ENCODE data around the gene TRPM1.

Gene TRPM1

DNA sequence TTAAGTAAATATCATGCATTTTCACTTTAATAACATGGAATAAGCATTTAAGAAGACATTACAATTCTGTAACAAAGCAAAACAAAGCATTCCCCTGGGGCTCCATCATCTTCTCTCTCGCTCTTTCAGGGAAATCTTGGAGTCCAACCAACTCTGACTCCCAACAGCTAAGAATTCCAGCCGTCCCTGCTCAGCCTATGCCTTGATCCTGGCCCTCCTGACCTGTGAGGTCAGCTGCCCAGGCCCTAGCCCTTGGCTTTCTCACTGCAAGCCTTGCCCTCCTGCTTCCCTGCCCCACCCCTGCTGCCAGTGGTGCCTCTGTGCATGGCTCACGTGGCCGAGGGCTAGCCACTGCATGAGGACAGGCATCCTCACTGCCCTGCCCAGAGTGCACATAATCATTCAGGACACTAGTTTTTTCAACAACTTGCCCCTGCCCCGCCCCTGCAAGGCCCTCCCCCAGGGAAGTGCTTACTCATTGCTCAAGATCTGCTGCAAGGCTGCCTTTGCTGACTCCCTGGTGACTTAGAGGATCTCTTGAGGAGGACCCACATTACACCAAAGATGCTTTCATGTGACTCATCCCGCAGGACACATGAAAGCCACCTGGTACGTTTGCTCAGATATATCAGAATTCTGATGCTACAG is 147.7 kb downstream of the TRPM1 start:
- DNase-seq = peak; percentile 90
- H3K4me3 ChIP-seq (ENCODE audit: low read depth, low read length) = no peak overlapping the region
- H3K36me3 ChIP-seq (replicated peaks) = peaks cover 34% of the 10 kb centered on the region
- H3K27me3 ChIP-seq (replicated peaks) = no peaks in the 10 kb centered on the region
- in situ Hi-C loops (cut with HindIII; ENCODE audit: low pct_ligation_motif_present, low sequenced_read_pairs) = no loop called here
- TF ChIP-seq, protein P1, sequence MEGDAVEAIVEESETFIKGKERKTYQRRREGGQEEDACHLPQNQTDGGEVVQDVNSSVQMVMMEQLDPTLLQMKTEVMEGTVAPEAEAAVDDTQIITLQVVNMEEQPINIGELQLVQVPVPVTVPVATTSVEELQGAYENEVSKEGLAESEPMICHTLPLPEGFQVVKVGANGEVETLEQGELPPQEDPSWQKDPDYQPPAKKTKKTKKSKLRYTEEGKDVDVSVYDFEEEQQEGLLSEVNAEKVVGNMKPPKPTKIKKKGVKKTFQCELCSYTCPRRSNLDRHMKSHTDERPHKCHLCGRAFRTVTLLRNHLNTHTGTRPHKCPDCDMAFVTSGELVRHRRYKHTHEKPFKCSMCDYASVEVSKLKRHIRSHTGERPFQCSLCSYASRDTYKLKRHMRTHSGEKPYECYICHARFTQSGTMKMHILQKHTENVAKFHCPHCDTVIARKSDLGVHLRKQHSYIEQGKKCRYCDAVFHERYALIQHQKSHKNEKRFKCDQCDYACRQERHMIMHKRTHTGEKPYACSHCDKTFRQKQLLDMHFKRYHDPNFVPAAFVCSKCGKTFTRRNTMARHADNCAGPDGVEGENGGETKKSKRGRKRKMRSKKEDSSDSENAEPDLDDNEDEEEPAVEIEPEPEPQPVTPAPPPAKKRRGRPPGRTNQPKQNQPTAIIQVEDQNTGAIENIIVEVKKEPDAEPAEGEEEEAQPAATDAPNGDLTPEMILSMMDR (IDR thresholded peaks at IDR 0.05; ENCODE audit: low read depth, low read length, missing control alignments) = no peak
- H3K27ac ChIP-seq = peak overlapping the region; percentile 66

GRCh38 chr15:30953183-30953582 is 148.3 kb downstream of the TRPM1 start:
- in situ Hi-C loops (cut with HindIII; ENCODE audit: low pct_ligation_motif_present, low sequenced_read_pairs) = no loop called here
- TF ChIP-seq, protein P1 (IDR thresholded peaks at IDR 0.05; ENCODE audit: low read depth, low read length, missing control alignments) = no peak
- DNase-seq = no peak
- no peak overlapping the region for H3K4me3 ChIP-seq (ENCODE audit: low read depth, low read length)
- peaks cover 29% of the 10 kb centered on the region for H3K36me3 ChIP-seq (replicated peaks)
- no peaks in the 10 kb centered on the region for H3K27me3 ChIP-seq (replicated peaks)
- no peak overlapping the region for H3K27ac ChIP-seq

All from brain microvascular endothelial cell (primary cell).